GM19023 (cell line): ENCODE measurements around the gene WSB2.
A peak's percentile ranks its signal among the peaks of the same experiment; 100 is the strongest.

Experiments
- ATAC-seq: cut with Tn5 transposase; IDR thresholded peaks from one replicate; pipeline ENCODE4 v1.9.1; 2021; ENCODE audit warnings: mild to moderate bottlenecking, moderate library complexity; ENCODE audit not compliant: unreplicated experiment

WSB2 gene

DNA sequence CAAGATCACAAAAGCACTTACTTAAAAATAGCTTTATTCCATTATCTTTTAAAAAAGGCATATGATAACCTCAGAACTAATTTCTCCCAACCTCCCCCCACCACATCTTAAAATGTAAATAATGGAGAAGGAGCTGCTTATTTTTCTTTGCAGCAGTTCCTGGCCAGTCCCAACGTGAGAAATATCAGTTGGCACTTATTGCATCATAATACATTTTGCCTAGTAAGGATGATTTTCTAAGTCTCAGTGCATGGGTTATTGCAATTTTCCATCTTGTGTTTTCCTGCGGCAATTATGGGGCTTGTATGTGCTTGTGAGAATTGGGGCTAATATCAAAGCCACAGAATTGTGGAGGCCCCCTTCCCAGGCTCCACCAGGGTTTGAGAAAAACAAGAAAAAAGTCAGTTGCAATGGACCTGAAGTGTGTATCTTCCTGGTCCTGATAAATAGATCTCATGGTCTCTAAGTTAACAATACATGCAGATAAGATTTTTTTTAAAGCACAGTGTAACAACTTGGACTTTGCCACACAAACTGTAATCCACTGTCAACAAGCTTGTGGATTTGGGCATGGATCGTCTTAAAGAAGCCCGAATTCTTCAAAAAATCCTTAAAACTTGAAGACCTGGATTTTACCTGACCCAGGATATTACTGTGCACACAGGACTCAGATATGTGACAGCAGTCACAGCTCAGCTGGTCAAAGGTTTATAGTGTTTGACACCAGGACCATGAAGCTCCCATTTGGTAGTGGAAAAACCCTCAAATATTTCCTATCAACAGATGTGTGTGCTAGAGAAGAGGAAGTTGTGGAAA is 2.8 kb upstream of the WSB2 start:
- ATAC-seq: no peak

DNA sequence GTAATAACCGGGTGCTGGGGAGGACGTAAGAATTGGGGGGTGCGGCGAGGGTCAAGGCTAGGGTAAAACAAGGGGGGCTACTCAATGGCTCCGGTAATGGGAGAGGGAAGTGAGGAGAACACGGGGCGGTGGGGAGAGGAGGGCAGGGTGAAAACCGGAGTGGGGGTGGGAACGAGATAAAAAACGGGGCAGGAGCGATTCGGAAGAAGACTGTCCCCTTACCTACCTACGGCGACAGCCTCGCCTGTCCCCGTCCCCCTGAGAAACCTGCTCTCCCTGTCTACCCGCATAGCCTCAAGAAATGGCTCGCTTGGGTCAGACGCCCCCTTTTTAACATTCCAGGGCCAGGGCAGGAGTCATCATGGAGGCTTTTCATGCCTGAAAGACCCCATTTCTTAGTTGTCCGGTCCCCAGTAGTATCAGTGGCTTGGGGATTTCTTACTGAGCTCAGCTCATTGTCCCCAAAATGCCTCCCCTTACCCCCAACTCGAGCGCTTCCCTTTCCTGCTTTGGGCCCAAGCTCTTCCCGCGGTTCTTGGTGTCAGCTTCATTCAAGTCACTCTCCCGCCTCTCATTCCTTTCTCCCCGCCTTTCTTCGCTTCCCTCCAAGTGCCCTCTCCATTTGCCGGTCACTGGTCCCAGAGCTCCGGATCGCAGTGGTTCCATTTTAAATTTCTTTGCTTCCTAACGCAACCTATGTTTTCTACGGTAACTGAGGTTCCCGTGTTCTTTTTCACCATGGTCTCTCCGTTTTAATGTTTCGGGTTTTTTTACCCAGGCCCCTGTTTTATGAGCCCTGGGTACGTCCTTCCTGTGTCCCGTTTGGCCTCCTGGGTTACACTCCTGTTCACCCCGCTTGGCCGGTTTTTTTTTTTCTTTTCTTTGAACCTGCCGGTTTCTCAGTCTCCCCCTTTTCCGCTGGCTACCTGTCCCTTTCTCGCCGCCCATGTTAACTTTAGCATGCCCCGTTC is 1.2 kb upstream of the WSB2 start:
- no peak for ATAC-seq

DNA sequence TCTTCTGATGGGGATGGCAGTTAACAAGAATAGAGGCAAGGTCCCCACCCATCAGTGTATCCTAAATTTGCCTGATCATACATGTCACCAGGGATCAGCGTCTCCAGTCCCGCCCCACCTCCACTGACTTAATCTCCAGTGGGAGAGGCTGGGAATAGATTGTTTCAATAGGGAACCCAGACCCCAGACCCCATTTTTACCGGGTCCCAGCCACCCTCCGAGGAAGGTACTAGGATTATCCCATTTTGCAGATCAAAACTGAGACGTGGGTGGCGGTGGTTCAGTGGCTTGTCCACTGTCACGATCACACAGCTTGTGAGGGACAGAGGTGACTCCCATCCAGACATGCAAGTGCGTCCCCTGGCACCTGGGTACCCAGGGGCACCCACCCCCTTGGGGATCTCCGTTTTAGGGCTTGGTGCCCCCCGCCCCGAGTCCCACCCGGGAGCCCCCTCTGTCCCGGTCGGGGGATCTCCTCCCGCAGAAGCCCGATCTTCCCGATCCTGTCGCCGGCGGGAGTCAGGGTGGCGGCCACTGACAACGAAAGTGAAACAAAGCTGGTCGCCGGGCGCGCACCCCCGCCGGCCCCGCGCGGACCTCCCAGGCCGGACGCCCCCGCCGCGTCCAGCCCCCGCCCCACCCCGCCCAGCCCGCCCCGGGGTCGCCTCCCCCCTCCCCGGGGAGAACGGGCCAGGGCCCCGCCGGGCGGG is 523 bp downstream of the WSB2 start:
- peak; percentile 53 for ATAC-seq

DNA sequence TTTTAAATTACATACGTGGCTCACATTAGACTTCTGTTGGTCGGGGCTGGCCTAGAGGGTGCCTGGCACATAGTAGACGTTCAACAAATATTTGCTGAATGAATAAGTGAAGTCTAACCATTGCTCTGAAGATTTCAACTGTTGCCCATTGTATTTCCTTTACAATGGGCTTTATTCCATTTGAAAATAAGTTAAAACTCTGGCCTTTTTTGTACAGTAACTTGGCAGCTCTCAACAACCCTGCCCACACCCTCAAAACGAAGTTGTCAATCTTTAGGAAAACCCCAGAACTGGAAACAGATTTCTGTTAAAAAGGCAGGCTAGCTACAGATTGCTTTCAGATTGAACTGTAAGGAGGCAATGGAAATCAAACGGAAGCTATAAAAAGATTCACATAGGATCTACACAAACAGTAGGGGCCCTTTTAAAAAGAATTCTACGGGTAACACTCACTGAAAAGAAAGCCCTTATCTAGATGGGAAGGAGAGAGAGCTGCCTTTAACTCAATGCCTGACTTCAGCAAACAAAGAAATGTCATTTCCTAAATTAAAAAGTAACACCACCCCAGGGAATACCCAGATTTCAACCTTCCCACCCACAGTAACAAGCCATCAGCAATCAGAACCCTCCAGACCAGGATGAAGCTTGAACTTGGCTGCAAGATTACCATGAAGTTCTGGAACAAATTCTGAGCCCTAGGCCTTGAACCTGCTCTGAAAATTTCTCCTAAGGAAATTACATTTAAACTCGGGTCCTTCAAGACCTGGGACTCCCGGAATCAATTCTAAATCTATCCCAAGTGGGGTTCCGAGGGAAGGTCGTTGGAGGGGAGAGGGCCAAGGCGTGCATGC is 1.4 kb downstream of the WSB2 start:
- ATAC-seq: no peak

DNA sequence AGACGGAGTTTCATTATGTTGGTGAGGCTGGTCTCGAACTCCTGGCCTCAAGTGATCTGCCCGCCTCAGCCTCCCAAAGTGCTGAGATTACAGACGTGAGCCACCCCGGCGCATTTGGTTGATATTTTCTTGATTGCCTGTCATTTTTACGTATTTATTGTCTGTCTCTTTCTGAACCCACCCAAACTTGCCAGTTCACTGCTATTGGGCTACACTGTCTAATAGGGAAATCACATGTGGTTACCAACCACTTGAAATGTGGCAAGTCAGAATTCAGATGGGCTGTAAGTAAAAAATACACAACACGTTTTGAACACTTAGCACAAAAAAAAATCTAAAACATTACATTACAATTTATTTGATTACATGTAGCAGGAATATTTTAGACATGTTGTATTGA is 2.1 kb downstream of the WSB2 start:
- ATAC-seq: no peak

DNA sequence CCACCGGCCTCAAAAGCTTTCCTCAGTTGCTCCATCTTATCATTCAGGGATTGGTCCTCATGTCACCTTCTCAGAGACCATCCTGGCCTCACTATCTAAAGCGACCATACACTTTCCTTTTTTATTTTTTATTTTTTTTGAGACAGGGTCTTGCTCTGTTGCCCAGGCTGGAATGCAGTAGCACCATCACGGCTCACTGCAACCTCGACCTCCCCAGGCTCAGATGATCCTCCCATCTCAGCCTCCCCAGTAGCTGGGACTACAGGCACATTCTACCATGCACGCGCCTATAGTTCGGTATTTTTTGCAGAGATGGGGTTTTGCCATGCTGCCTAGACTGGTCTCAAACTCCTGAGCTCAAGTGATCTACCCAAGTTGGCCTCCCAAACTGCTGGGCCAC is 2.8 kb downstream of the WSB2 start:
- no peak for ATAC-seq

DNA sequence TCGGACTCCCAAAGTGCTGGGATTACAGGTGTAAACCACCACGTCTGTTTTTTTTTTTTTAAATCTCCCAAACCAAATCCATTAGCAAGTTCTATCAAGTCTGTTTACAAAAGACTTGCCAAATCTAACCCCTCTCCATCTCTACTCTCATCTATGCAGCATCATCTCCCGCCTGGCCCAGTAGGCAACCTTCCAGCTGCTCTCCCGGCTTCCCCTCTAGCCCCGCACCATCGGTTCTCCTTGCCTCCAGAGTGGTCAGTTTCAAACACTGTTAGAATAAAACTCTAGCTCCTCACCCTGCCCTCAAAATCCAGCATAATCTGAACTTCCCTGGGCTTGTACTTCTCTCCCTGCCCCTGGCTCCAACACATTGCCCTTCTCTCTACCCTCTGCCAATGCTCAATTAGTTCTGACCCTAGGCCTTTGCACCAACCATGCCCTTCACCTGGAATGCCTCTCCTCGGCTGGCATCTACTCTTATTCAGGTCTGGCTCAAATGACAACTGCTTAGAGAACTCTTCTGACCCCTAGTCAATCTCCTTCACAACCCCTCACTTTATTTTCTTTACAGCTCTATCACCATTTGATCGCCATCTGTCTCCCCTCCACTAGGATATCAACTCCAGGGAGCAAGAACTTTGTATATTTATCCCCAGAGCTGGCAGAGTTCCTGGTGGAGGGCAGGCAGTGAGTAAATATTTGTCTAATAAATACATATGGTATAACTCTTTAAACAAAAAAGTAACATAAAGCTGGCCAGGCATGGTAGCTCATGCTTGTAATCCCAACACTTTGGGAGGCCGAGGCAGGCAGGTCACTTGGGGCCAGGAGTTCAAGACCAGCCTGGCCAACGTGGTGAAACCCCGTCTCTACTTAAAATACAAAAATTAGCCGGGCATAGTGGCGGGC is 4.9 kb downstream of the WSB2 start:
- ATAC-seq: no peak

DNA sequence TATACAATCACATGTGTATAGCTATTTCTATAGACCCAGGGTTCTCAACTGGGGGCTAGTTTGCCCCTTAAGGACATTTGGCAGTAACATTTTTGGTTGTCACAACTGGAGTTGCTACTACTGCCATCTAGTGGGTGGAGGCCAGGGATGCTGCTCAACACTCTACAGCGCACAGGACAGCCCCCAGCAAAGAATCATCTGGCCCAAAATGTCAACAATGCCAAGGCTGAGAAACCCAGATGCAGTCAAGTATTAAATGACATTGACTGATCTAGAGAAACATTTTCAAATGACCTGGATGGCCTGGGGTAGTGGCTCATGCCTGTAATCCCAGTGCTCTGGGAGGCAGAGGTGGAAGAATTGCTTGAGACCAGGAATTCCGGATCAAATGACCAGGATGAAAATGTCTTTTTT is 5.8 kb downstream of the WSB2 start:
- peak; percentile 65 for ATAC-seq

DNA sequence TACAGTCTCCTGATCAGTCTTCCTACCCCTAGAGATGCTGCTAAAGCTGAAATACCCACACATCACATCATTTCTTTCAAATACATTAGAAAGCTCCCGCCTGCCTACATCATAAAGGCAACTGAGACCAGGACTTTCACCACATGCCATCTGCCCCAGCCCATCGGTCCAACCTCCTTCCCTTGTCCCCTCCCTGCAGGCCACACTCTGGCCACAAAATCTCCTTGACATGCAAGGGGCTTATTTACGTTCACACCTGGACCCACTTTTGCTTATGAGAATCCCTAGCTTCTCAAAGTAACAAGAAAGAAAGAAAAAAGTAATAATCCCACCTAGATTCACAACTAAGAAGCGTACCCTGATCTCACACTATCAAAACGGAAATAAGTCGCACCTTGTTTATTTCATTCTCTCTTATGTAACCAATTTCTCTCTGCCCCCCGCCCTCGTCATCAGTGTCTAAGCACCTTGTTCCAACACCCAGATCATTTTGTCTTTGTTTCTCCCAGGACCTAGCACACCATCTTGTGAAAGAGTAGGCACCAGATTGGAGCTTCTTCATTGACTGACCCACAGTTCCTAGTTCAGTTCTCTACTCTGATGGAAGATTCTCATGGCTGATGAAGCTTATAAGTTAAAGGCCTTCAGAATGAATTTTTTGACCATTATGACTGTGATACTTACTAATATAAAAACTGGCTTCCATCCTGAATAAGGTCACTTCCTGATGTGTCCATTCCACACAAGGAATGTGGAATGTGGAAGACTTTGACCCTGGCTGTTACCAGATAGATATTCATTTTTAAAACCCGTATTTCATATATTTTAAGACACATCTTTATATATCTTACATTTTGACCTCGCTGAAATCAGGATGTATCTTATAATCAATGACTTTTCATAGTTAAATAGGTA is 7.7 kb downstream of the WSB2 start:
- no peak for ATAC-seq

DNA sequence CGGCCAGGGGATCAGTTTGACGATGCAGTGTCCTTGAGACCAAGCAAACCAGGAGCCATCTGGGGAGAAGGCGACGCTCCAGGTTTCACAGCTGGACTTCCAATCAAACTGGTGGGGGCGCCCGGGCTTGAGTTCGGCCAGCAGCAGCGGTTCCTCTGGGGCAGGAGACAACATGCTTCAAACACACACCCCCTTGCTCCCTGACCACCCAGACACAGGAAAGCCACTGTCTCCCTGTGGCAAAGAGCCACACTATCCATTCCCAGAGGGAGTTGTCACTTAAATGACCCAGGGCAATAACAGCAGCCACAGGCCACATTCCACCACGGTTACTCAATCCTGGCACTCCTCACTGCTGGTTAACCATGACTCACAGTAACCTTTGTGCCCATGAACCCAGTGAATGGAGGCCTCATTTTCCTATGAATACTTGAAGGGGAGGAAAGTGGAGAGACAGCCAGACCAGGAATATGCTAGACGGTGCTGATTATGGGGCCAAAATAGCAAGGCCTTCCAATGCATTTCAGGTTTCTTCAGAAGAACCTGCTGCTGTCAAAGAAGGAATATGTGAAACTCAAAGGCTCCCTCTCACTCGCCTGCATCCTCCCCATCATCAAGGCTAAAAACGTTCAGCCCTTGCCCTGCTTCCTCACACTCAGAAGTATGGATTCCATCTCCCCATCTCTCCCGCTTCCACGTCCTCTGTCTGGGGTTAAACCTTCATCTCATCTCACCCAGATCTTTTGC is 8.5 kb downstream of the WSB2 start:
- ATAC-seq: no peak

DNA sequence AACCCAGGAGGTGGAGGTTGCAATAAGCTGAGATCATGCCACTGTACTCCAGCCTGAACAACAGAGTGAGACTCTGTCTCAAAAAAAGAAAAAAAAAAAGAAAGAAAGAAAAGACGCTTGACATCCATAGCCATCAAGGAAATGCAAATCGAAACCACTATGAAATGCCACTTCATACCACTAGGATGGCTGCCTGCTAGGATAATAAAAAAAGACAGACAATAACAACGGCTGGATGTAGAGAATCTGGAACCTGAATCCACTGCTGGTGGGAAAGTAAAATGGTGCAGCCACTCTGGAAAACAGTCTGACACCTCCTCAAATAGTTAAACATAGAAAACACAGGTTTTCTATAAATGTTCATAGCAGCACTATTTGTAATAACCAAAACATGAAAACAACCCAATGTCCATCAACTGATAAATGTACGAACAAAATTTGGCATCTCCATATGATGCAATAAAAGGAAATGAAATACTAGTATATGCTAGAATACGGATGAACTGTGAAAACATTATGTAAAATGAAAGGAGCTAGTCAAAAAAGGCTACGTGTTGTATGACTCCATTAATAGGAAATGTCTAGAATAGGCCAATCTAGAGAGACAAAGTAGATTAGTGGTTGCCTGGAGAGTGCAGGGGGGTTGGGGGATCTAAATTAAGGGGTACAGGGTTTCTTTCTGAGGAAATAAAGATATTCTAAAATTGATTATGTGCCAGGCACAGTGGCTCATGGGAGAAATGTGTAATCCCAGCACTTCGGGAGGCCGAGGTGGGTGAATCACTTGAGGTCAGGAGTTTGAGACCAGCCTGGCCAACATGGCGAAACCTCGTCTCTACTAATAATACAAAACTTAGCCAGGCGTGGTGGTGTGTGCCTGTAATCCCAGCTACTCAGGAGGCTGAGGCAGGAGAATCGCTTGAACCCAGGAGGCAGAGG is 9.7 kb downstream of the WSB2 start:
- ATAC-seq: no peak

DNA sequence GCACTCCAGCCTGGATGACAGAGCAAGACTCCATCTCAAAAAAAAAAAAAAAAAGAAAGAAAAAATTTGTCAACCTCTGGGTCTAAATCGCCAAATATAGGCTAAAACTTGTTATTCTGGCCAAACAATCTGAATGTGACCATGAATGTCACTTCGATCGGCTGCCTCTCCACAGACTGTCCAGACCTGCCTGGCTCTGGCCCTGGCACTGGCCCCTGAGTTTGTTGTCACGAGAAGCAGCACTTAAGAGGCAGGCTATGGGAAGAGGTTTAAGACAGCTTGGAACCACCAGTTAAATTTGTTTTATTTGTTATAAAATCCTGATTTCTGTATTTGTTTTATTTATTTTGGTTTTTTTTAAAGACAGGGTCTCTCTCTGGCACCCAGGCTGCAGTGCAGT is 14.5 kb downstream of the WSB2 start:
- ATAC-seq: no peak

DNA sequence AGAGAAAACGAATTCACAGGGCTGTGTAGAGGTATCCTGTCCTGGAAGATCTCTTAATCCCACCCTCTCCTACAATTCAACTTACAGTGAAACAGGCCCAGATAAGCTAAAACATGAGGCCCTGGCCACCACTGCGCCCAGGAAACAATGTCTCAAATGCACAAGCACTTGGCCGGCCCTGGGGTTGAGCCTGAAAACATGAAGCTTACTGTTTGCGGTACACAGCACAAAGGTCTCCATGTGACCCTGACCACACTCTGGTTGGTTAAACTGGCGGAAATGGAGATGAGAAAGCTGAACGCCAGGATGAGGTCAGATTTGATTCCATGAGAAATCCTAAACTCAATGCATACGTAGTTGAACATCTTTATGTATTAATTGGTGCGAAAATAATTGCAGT is 16.4 kb downstream of the WSB2 start:
- no peak for ATAC-seq

DNA sequence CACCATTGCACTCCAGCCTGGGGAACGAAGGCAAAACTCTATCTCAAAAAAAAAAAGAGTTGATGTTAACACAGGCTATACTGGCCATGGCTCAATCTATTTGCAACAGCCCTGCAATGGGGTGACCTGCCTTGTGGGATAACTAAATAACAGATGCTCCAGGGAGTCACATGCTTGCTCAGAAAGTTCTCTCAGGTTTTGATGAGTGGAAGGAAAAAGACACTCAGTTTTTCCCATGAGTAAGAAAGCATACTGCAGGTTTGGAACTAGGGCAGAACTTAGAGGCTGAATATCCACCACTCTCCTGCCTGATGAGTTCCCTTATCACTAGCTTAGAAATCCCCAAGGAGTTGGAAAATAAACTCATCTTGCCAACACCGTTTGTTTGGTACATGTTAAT is 16.9 kb downstream of the WSB2 start:
- no peak for ATAC-seq

DNA sequence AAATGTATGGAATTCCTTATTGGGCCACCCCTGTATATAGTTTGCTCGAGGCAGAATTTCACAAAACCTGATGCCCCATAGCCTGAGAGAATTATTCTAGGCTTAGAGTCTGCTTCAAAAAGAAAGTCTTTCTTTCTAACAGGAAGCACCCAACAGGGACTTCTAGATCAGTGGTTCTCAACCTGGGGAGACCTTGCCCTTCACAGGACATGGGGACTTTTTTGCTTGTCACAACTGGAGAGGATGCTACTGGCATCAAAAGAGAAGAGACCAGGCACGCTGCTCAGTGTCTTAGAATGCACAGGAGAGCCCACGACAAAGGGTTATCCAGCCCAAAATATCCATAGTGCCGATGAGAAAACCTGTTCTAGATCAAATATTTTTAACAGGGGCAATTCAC is 18.9 kb downstream of the WSB2 start:
- ATAC-seq: no peak

DNA sequence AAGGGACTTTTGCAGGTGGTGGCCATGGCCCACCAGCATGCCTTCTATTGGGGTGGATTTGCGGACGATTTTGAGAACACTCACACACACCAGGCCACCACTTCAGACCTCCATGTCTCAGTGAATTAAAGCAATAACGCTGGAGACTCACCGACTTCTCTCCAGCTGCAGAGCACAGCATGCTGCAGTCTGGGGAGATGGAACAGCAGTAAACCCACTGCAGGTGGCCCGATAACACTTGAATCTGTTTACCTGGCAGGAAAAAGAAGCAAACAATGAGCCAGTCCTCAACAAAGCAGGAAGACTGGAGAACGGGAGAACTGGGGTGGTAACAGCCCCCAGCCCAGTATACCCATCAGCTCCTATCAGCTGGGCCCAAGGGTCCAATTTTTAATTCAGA is 22.8 kb downstream of the WSB2 start:
- ATAC-seq: no peak
